Lower leg skin (tissue), 4 donors: ENCODE measurements around the gene ARNT2. TPM values are rescaled to one million over a fixed set of nuclear protein-coding genes. Genes with fewer than 3 reads are reported as not detected.

ENCODE experiments used
- DNase-seq, 2 donors: peaks; one replicate each; pipeline ENCODE4 v3.0.0-alpha.2; 2019; ENCODE audit warnings: low spot score in 2 of 2
- H3K4me3 ChIP-seq: fragments of 200-600 bp; sonication (generic); 2 replicates; pipeline ENCODE4 v1.5.1; 2017; ENCODE audit warnings: mild to moderate bottlenecking, low read depth; ENCODE audit not compliant: poor library complexity, severe bottlenecking
- CTCF ChIP-seq, 3 donors: fragments of 450-650 bp; IDR thresholded peaks; one replicate each; pipeline ENCODE4 v1.5.1; 2016; ENCODE audit warnings: antibody characterized with exemption in 3 of 3, mild to moderate bottlenecking in 3 of 3, moderate library complexity in 2 of 3
- POLR2A ChIP-seq, 2 donors: fragments of 450-650 bp; IDR thresholded peaks; one replicate each; pipeline ENCODE4 v1.6.1; 2016 to 2017; ENCODE audit warnings: antibody characterized with exemption in 2 of 2, mild to moderate bottlenecking in 1 of 2, moderate library complexity in 1 of 2
- WGBS, 2 donors: methylation state at CpG; one replicate each; pipeline ENCODE4 v1.1.5; 2018; 5-methylcytosine and 5-hydroxymethylcytosine counted together
- intact Hi-C: fragments of 100-400 bp; cut with DNase I; formaldehyde crosslinking; loops from one replicate; pipeline ENCODE4 v1.15.0; 2023; ENCODE audit warnings: low total_unique reads
- total RNA-seq, 4 donors: library from RNA; depleted of rRNA; stranded (reverse); fragments of >200 nt; gene quantifications; one replicate each; pipeline ENCODE4 v1.1.0, GENCODE V29; 2016

ARNT2 gene
- total RNA-seq, 4 donors from 2014 or later: 1.7 to 8.7 (median 3.0) TPM

GRCh38 chr15:80558631-80559319 is 154.6 kb downstream of the ARNT2 start:
- DNase-seq: no peak
- WGBS, 2 donors: 83 to 90% methylated on average over 6 of the region's 6 CpGs
- TF ChIP-seq POLR2A (IDR thresholded peaks at IDR 0.05) (no peak), CTCF (IDR thresholded peaks at IDR 0.05) (no peak)
- no peak overlapping the region for H3K4me3 ChIP-seq
- intact Hi-C loops: loop anchor here (10.0 kb wide), 1 partner anchor 94 kb away; no protein-coding TSS in a partner anchor

- WGBS, 2 donors: 89 to 94% methylated on average over 8 of the region's 8 CpGs
- TF ChIP-seq POLR2A (IDR thresholded peaks at IDR 0.05) (no peak), CTCF (IDR thresholded peaks at IDR 0.05) (no peak)
- intact Hi-C loops: loop anchor here (10.0 kb wide), 1 partner anchor 95 kb away; no protein-coding TSS in a partner anchor
These were observed 155.1 kb downstream of the ARNT2 start for GRCh38 chr15:80559320-80559693.

GRCh38 chr15:80559761-80560160 is 155.6 kb downstream of the ARNT2 start:
- H3K4me3 ChIP-seq: no peak overlapping the region
- WGBS, 2 donors: 88 to 90% methylated on average over 6 of the region's 6 CpGs
- TF ChIP-seq POLR2A (IDR thresholded peaks at IDR 0.05) (no peak), CTCF (IDR thresholded peaks at IDR 0.05) (no peak)
- intact Hi-C loops: loop anchor here (5.0 to 10.0 kb wide), 2 partner anchors 95 to 408 kb away; no protein-coding TSS in a partner anchor
- no peak for DNase-seq

More at GRCh38 chr15:80559320-80559693, 155.1 kb downstream of the ARNT2 start:
- H3K4me3 ChIP-seq: no peak overlapping the region
- no peak for DNase-seq

- WGBS, 2 donors: 80 to 81% methylated on average over 9 to 10 of the region's 10 CpGs
- TF ChIP-seq CTCF (IDR thresholded peaks at IDR 0.05): no peak
- TF ChIP-seq POLR2A (IDR thresholded peaks at IDR 0.05): no peak
- no peak for DNase-seq
- intact Hi-C loops: loop anchor here (5.0 kb wide), 1 partner anchor 406 kb away; no protein-coding TSS in a partner anchor
- no peak overlapping the region for H3K4me3 ChIP-seq
These were observed 156.6 kb downstream of the ARNT2 start for GRCh38 chr15:80560601-80561400.

- 60 to 73% methylated on average over 1 of the region's 1 CpG for WGBS, 2 donors
- intact Hi-C loops: loop anchor here (5.0 kb wide), 1 partner anchor 406 kb away; no protein-coding TSS in a partner anchor
- no peak overlapping the region for H3K4me3 ChIP-seq
- DNase-seq: no peak
- TF ChIP-seq CTCF (IDR thresholded peaks at IDR 0.05) (no peak), POLR2A (IDR thresholded peaks at IDR 0.05) (no peak)
These were observed 157.3 kb downstream of the ARNT2 start for GRCh38 chr15:80561500-80561899.
